Esophagus squamous epithelium (tissue), 5 donors: ENCODE data around the gene PPM1D. TPM values are rescaled to one million over a fixed set of nuclear protein-coding genes. Genes with fewer than 3 reads are reported as not detected.

ENCODE experiments used
- DNase-seq: peaks from one replicate; lab custom pipeline; 2025; lab: John Stamatoyannopoulos, UW
- H3K27ac ChIP-seq, 4 donors: fragments of 200-600 bp; sonication (generic); one replicate each; pipeline ENCODE4 v1.5.1; 2016 to 2019; ENCODE audit warnings: mild to moderate bottlenecking in 1 of 4
- H3K27me3 ChIP-seq, 4 donors: fragments of 200-600 bp; sonication (generic); 1 replicate in 3 of 4; 2 replicates in 1 of 4; pipeline versions ENCODE4 v1.5.1 to v1.6.0; 2017 to 2021; ENCODE audit warnings: antibody characterized with exemption in 1 of 4
- H3K36me3 ChIP-seq, 3 donors: fragments of 200-600 bp; sonication (generic); one replicate each; pipeline ENCODE4 v1.5.1; 2016 to 2019
- H3K4me1 ChIP-seq, 3 donors: fragments of 200-600 bp; sonication (generic); one replicate each; pipeline ENCODE4 v1.5.1; 2017 to 2019
- H3K4me3 ChIP-seq, 4 donors: fragments of 200-600 bp; sonication (generic); 1 replicate in 3 of 4; 2 replicates in 1 of 4; pipeline ENCODE4 v1.5.1; 2016 to 2019; ENCODE audit warnings: mild to moderate bottlenecking in 2 of 4, moderate library complexity in 1 of 4
- H3K9me3 ChIP-seq, 3 donors: fragments of 200-600 bp; sonication (generic); one replicate each; pipeline ENCODE4 v1.5.1; 2016 to 2019
- CTCF ChIP-seq, 6 experiments: fragments of 450-650 bp in 4 of 6; fragments of 200-600 bp in 2 of 6; sonication (generic) in 2 of 6; IDR thresholded peaks; one replicate each; pipeline ENCODE4 v1.5.1; 2016 to 2019; ENCODE audit warnings: antibody characterized with exemption in 6 of 6, mild to moderate bottlenecking in 4 of 6, moderate library complexity in 4 of 6
- POLR2A ChIP-seq, 4 donors: fragments of 450-650 bp; IDR thresholded peaks; one replicate each; pipeline ENCODE4 v1.6.1; 2017; ENCODE audit warnings: antibody characterized with exemption in 4 of 4, mild to moderate bottlenecking in 4 of 4, moderate library complexity in 3 of 4
- WGBS, 2 donors: methylation state at CpG; one replicate each; pipeline ENCODE4 v1.1.5; 2018; 5-methylcytosine and 5-hydroxymethylcytosine counted together
- intact Hi-C: fragments of 100-400 bp; cut with DNase I; formaldehyde crosslinking; loops from one replicate; pipeline ENCODE4 v1.15.0; 2022
- total RNA-seq, 4 donors: library from RNA; depleted of rRNA; stranded (reverse); fragments of >200 nt; gene quantifications; one replicate each; pipeline ENCODE4 v1.1.0, GENCODE V29; 2016
- donor health status: DM: yes; HTN: yes; CAD: no.

Gene PPM1D
- total RNA-seq, 4 donors from 2014 or later: 6.6 to 11.3 (median 10.6) TPM

GRCh38 chr17:60618854-60619526 is 19.0 kb downstream of the PPM1D start:
- 34 to 47% methylated on average over 3 of the region's 3 CpGs for WGBS, 2 donors
- intact Hi-C loops: no loop called here

GRCh38 chr17:60622961-60623360 is 23.0 kb downstream of the PPM1D start:
- Histone ChIP-seq H3K27me3 (no peaks in the 10 kb centered on the region), H3K4me1 (peaks cover 0 to 6% (median 0%) of the 10 kb centered on the region in 3 donors), H3K36me3 (peaks cover 0 to 26% (median 4%) of the 10 kb centered on the region in 3 donors), H3K27ac (no peak overlapping the region), H3K9me3 (no peaks in the 10 kb centered on the region), H3K4me3 (no peak overlapping the region)
- intact Hi-C loops: no loop called here
- WGBS, 2 donors: 94 to 95% methylated on average over 2 of the region's 2 CpGs
- TF ChIP-seq CTCF (IDR thresholded peaks at IDR 0.05) (no peak), POLR2A (IDR thresholded peaks at IDR 0.05) (no peak)
- no peak for DNase-seq

More at GRCh38 chr17:60618854-60619526, 19.0 kb downstream of the PPM1D start:
- Histone ChIP-seq H3K27ac (no peak overlapping the region), H3K27me3 (no peaks in the 10 kb centered on the region), H3K4me1 (peaks cover 0 to 6% (median 0%) of the 10 kb centered on the region in 3 donors), H3K36me3 (peaks cover 0 to 14% (median 0%) of the 10 kb centered on the region in 3 donors), H3K9me3 (no peaks in the 10 kb centered on the region), H3K4me3 (no peak overlapping the region)
- no peak for DNase-seq
- TF ChIP-seq CTCF (IDR thresholded peaks at IDR 0.05) (no peak), POLR2A (IDR thresholded peaks at IDR 0.05) (no peak)

GRCh38 chr17:60623415-60623814 is 23.4 kb downstream of the PPM1D start:
- peaks cover 0 to 6% (median 0%) of the 10 kb centered on the region in 3 donors for H3K4me1 ChIP-seq
- no peaks in the 10 kb centered on the region for H3K9me3 ChIP-seq
- no peaks in the 10 kb centered on the region for H3K27me3 ChIP-seq
- peaks cover 0 to 27% (median 4%) of the 10 kb centered on the region in 3 donors for H3K36me3 ChIP-seq
- no peak for TF ChIP-seq CTCF (IDR thresholded peaks at IDR 0.05)
- TF ChIP-seq POLR2A (IDR thresholded peaks at IDR 0.05): no peak
- no peak overlapping the region for H3K4me3 ChIP-seq
- 87% methylated on average over 9 of the region's 9 CpGs for WGBS, 2 donors
- intact Hi-C loops: no loop called here
- no peak overlapping the region for H3K27ac ChIP-seq
- DNase-seq: no peak

- DNase-seq: no peak
- Histone ChIP-seq H3K27me3 (no peaks in the 10 kb centered on the region), H3K4me3 (no peak overlapping the region), H3K9me3 (no peaks in the 10 kb centered on the region), H3K4me1 (peaks cover 0 to 13% (median 0%) of the 10 kb centered on the region in 3 donors), H3K27ac (no peak overlapping the region), H3K36me3 (peaks cover 0 to 38% (median 4%) of the 10 kb centered on the region in 3 donors)
- TF ChIP-seq CTCF (IDR thresholded peaks at IDR 0.05) (no peak), POLR2A (IDR thresholded peaks at IDR 0.05) (no peak)
- 67 to 75% methylated on average over 1 of the region's 2 CpGs for WGBS, 2 donors
- intact Hi-C loops: no loop called here
Measured at GRCh38 chr17:60627124-60627523, 27.1 kb downstream of the PPM1D start.

GRCh38 chr17:60628252-60628889 is 28.4 kb downstream of the PPM1D start:
- Histone ChIP-seq H3K4me1 (peaks cover 0 to 13% (median 0%) of the 10 kb centered on the region in 3 donors), H3K36me3 (peaks cover 0 to 38% (median 4%) of the 10 kb centered on the region in 3 donors), H3K27ac (no peak overlapping the region), H3K4me3 (no peak overlapping the region), H3K27me3 (no peaks in the 10 kb centered on the region), H3K9me3 (no peaks in the 10 kb centered on the region)
- no peak for TF ChIP-seq POLR2A (IDR thresholded peaks at IDR 0.05)
- no peak for TF ChIP-seq CTCF (IDR thresholded peaks at IDR 0.05)
- no peak for DNase-seq
- intact Hi-C loops: no loop called here
- WGBS, 2 donors: 79 to 86% methylated on average over 6 of the region's 6 CpGs
